GM12878 (cell line): ENCODE data around the gene BRINP2.

ENCODE experiments used
- ETV6 ChIP-seq, 2 experiments: fragments of 450-650 bp in 1 of 2; IDR thresholded peaks in 1 of 2; conservative IDR thresholded peaks in 1 of 2; 2 replicates each; pipeline ENCODE4 v1.6.1; 2014; ENCODE audit warnings: antibody characterized with exemption in 1 of 2, borderline replicate concordance in 1 of 2, low read depth in 1 of 2, mild to moderate bottlenecking in 1 of 2, moderate library complexity in 1 of 2
- EZH2 ChIP-seq: IDR thresholded peaks from 2 replicates; pipeline ENCODE4 v1.6.1; 2012; ENCODE audit warnings: low read depth, mild to moderate bottlenecking, control low read depth, inconsistent platforms, low read length, borderline replicate concordance; ENCODE audit not compliant: control insufficient read depth

DNA sequence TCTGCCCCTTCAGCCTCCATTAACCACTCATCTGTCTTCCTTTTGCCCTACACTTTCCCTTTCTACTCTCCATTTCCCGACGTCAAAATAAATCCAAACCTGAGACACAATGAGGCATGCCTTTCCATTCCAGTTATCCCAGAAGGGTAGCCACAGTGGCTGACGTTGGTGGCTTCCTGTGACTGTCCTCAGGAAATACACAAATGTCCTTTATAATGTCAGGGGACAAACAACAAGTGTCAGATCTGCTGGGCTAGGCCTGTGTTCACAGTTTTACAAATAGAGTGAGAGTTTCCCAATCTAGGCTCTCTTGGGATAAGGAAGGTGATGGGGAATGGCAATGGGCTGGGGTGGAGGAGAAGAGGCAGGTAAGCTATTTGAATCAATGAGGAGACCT, 135.3 kb downstream of the BRINP2 start:
- TF ChIP-seq ETV6 (conservative IDR thresholded peaks at IDR 0.05 in 1 of 2, IDR thresholded peaks at IDR 0.05 in 1 of 2; ENCODE audit: borderline replicate concordance in 1 of 2, low read depth in 1 of 2) (no peak), EZH2 (no peak)
